ENCODE results near the gene TEX29.

The TEX29 gene

DNA sequence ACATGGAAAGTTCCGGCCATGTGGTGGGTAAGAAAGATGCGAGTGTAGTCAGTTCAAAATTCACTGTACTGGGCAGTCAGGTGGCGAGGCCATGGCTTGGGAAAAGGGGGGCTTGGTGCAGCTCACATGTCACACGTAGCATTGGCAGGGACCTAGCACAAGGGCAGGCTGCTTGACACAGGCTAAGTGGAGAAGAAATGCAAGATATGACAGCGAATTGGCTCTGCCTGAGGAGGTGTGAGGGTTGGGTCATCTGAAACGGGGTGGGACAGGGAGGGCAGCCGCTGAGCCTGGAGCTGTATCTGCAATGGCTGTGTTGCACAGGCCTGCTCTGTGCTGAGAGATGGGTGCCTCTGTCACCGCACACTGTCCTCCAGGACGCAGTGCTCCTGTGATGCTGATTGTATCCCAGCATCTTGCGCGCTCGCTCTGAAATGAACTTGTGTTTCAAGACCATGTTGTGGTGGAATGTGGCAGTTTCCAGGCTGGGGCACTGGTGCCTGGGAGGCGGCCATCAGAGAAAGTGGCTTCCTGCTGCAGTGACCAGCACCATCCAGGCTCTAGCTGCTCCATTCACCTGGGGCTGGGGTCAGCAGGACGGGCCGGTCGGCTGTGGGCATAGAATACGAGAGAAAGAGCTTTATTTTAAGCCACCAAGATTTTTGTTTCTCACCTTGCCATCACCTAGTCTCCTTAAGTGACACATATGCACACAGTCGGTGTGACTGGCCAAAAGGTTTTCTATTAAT lies 70.3 kb downstream of the TEX29 start:
- DNase-seq: no peak

DNA sequence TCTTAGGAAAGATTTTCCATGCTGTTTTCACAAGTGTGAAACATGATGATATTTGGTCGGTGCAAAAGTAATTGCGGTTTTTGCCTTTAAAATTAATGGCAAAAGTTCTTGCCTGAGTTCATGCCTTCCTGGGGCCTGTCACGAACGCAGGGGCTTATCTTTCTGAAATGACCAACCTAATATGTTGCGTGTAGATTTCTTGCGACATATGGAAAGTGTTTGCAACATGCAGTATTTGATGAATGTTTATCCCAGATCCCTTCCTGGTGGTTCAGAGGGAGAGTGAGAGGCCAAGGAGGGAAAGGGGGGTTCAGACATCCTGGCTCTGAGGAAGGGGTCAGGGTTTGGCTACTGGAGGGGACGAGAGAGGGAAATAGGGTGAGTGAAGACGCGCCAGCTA lies 72.0 kb downstream of the TEX29 start:
- DNase-seq: no peak

DNA sequence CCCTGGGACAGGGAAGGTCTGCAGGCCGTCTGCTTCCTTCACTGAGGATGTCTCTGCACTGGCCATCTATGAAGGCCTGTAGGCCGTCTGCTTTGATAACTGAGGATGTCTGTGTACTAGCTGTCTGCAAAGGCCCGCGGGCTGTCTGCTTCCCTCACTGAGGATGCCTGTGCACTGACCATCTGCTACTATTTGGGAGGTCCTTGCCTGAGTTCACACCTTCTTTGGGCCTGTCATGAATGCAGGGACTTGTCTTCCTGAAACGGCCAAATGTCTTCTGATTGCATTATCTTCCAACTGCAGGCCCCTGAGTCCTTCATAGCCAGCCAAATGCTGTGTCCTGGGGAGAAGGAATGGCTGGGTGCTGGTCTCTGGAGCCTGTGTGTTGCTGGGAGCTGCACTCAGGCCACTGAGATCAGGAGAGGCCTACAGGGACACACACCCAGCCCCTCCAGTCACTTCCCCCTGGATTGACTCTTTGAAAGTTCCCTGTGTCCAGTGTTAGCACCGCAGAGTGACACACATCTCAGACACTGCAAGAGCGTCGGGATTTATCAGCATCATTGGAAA lies 72.9 kb downstream of the TEX29 start:
- DNase-seq: no peak

All from nucleus accumbens (tissue), 56 donors.